ENCODE measurements around the gene CALML6. TPM values are rescaled to one million over a fixed set of nuclear protein-coding genes. Genes with fewer than 3 reads are reported as not detected.

The CALML6 gene
- total and polyA plus RNA-seq, 2 of the 8 experiments (the other 6 are each of a cell fraction or from before 2014, with no cell fraction given), result 0.54 to 1.3 TPM

GRCh38 chr1:1929639-1930545 lies 14.8 kb downstream of the CALML6 start:
- H3K9ac ChIP-seq (replicated peaks in 1 of 4; ENCODE audit: extremely low read depth in 1 of 4, low read depth in 3 of 4, low read length in 3 of 4), result no peak overlapping the region
- WGBS, 2 experiments (ENCODE audit: extremely low coverage in 1 of 2, insufficient coverage in 1 of 2, insufficient read length in 1 of 2, insufficient replicate concordance in 2 of 2, low coverage in 1 of 2, low lambda C conversion rate in 2 of 2, missing lambda C conversion rate in 1 of 2), result 88% methylated on average over 33 of the region's 38 CpGs; no CpG with 5 or more reads in 1 of the 2 experiments
- H3K4ac ChIP-seq (replicated peaks; ENCODE audit: insufficient read length, low read depth, low read length), result no peak overlapping the region
- peaks cover 9 to 15% of the 10 kb centered on the region in 2 experiments; a peak in 3 of 4 replicates for H3K9me3 ChIP-seq (ENCODE audit: insufficient read depth in 2 of 2, low read depth in 1 of 2, low read length in 1 of 2)
- no peak overlapping the region for H3K27ac ChIP-seq (ENCODE audit: low read depth, low read length)
- H3K4me2 ChIP-seq (ENCODE audit: insufficient read depth in 1 of 2, low read depth in 2 of 2, low read length in 2 of 2), result no peak overlapping the region
- no peak overlapping the region for H3K23ac ChIP-seq (ENCODE audit: insufficient read length)
- no peaks in the 10 kb centered on the region for H3K36me3 ChIP-seq (ENCODE audit: control insufficient read depth in 2 of 4, insufficient read depth in 4 of 4, low read length in 3 of 4)
- DNase-seq (ENCODE audit: low read depth in 1 of 2, low spot score in 2 of 2) (no peak), FAIRE-seq (no peak)
- no peak overlapping the region for H2BK15ac ChIP-seq (ENCODE audit: low read length)
- no peak overlapping the region for H4K5ac ChIP-seq (ENCODE audit: insufficient read length, low read depth, low read length)
- no peak overlapping the region for H2BK120ac ChIP-seq (replicated peaks; ENCODE audit: low read depth, low read length)
- H3K79me2 ChIP-seq (ENCODE audit: control insufficient read depth in 1 of 2, insufficient read depth in 2 of 2, low read length in 2 of 2), result no peaks in the 10 kb centered on the region
- H3K14ac ChIP-seq (ENCODE audit: insufficient read length), result no peak overlapping the region
- H3K79me1 ChIP-seq (ENCODE audit: low read depth, low read length), result no peaks in the 10 kb centered on the region
- ChIA-PET POLR2A (ENCODE audit: partially characterized antibody) (interaction anchor here (1.0 to 1.7 kb wide), 4 partner anchors 10 to 21 kb away, joined by 3 to 14 read pairs (median 4); partner anchors contain the start of gene TMEM52), CTCF (ENCODE audit: partially characterized antibody) (interaction anchor here (0.8 to 3.1 kb wide), 9 partner anchors 12 to 119 kb away, joined by 3 to 13 read pairs (median 4); no protein-coding TSS in a partner anchor)
- no peak overlapping the region for H2BK20ac ChIP-seq (ENCODE audit: low read length)
- H2BK5ac ChIP-seq (ENCODE audit: low read depth, low read length), result no peak overlapping the region
- H3K23me2 ChIP-seq (ENCODE audit: low read depth, low read length), result no peaks in the 10 kb centered on the region; the same call in 1 of the 2 replicates
- H4K91ac ChIP-seq (replicated peaks; ENCODE audit: insufficient read length, low read length), result no peak overlapping the region
- H3K27me3 ChIP-seq (replicated peaks in 1 of 4; ENCODE audit: control insufficient read depth in 3 of 4, extremely low read depth in 1 of 4, insufficient read depth in 3 of 4, low read length in 3 of 4), result no peaks in the 10 kb centered on the region; a peak in 1 of 7 replicates
- H3K56ac ChIP-seq (replicated peaks; ENCODE audit: insufficient read length, low read depth, low read length), result no peak overlapping the region
- no peaks in the 10 kb centered on the region for H4K20me1 ChIP-seq (replicated peaks in 1 of 2; ENCODE audit: control insufficient read depth in 1 of 2, insufficient read depth in 2 of 2, low read length in 2 of 2)
- no peaks in the 10 kb centered on the region for H3K4me1 ChIP-seq (replicated peaks in 1 of 4; ENCODE audit: control insufficient read depth in 3 of 4, insufficient read depth in 4 of 4, low read length in 3 of 4)
- peak overlapping the region; percentile 25 for H4K8ac ChIP-seq (ENCODE audit: extremely low read depth, insufficient read depth, low read length)
- H2AFZ ChIP-seq (ENCODE audit: low read length), result no peak overlapping the region
- H3K4me3 ChIP-seq (ENCODE audit: extremely low read depth in 1 of 4, insufficient read depth in 2 of 4, low read depth in 3 of 4, low read length in 4 of 4), result no peak overlapping the region
- no peak overlapping the region for H2AK5ac ChIP-seq (ENCODE audit: low read depth, low read length)
- 0 out of 2 replicates have a peak overlapping the region, but pooled peaks have one; percentile 2 for H2BK12ac ChIP-seq (ENCODE audit: low read depth, low read length)
- H3K18ac ChIP-seq (ENCODE audit: extremely low read depth, low read length), result no peak overlapping the region
- TF ChIP-seq SUZ12 (IDR thresholded peaks at IDR 0.05; ENCODE audit: low read length) (no peak), POLR2A (IDR thresholded peaks at IDR 0.05; ENCODE audit: control extremely low read depth in 1 of 2, low read depth in 2 of 2, low read length in 2 of 2) (no peak), KDM1A (IDR thresholded peaks at IDR 0.05; ENCODE audit: borderline replicate concordance, low read length) (no peak), ATF3 (IDR thresholded peaks at IDR 0.05; ENCODE audit: insufficient read depth, low read depth, low read length) (no peak), E2F6 (IDR thresholded peaks at IDR 0.05) (no peak), TBP (IDR thresholded peaks at IDR 0.05; ENCODE audit: low read depth, low read length) (no peak), BACH1 (IDR thresholded peaks at IDR 0.05; ENCODE audit: low read length) (no peak), RBBP5 (IDR thresholded peaks at IDR 0.05; ENCODE audit: borderline replicate concordance, low read depth, low read length) (no peak), ASH2L (IDR thresholded peaks at IDR 0.05; ENCODE audit: low read length) (no peak), CTBP2 (IDR thresholded peaks at IDR 0.05; ENCODE audit: borderline replicate concordance, insufficient read depth, insufficient read length, low read length) (no peak), TCF12 (IDR thresholded peaks at IDR 0.05; ENCODE audit: low read depth, low read length) (no peak)
